GM18867 (cell line): ENCODE results near the gene PRR18.

Experiments used
- ATAC-seq: cut with Tn5 transposase; IDR thresholded peaks from one replicate; pipeline ENCODE4 v1.9.1; 2021; ENCODE audit warnings: mild to moderate bottlenecking, moderate library complexity; ENCODE audit not compliant: unreplicated experiment

PRR18 gene

DNA sequence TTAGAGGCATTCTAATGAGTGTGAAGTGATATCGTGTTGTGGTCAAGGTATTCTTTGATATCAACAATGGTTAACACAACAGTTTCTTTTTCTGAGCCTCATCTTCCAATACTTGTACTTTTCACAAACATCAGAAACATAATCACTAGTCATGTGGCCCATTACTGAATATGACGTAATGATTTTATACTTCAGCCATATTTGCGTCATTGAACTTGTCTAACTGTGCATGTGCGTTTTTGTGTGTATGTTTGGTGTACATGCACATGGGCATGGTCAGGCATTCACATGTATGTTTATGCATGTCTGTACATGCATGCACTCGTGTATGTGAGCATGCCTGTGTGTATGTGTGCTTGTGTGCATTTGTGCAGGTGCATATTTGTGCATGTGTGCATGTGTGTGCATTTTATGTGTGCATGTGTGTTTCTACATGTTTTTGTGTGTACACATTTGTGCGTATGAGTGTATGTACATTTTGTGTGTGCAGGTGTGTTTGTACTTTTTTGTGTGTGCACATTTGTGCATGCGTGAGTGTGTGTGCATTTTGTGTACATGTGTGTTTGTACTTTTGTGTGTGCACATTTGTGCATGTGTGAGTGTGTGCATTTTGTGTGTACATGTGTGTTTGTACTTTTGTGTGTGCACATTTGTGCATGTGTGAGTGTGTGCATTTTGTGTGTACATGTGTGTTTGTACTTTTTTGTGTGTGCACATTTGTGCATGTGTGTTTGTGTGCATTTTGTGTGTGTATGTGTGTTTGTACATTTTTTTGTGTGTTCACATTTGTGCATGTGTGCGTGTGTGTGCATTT, 29.4 kb downstream of the PRR18 start:
- ATAC-seq, result no peak

DNA sequence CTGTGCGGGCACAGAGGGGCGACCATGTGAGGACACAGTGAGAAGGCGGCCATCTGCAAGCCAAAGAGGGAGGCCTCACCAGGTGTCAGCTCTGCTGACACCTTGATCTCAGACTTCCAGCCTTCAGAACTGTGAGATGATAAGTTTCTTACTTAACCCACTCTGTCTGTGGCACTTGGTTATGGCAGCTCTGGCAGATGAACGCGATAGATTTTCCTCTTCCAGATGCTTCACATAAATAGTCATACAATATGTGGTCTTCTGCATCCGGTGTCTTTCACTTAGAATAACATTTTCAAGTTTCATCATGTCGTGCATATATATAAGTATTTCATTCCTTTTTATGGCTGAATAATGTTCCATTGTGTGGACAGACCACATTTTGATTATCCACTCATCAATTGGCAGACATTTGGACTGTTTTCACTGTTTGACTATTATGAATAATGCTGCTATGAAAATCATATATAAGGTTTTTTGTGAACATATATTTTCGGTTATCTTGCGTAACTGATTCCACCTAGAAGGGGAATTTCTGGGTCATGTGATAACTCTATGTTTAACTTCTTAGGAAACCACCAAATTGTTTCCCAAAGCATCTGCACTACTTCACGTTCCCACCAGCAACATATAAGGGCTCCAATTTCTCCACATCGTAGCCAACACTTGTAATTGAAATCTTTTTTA, 30.2 kb downstream of the PRR18 start:
- ATAC-seq, result no peak

- no peak for ATAC-seq
Measured at GRCh38 chr6:166277018-166277417, 31.2 kb downstream of the PRR18 start.

- peak; percentile 89 for ATAC-seq
Measured at GRCh38 chr6:166275714-166276166, 32.5 kb downstream of the PRR18 start.

GRCh38 chr6:166274739-166275370, 33.3 kb downstream of the PRR18 start:
- ATAC-seq, result no peak

DNA sequence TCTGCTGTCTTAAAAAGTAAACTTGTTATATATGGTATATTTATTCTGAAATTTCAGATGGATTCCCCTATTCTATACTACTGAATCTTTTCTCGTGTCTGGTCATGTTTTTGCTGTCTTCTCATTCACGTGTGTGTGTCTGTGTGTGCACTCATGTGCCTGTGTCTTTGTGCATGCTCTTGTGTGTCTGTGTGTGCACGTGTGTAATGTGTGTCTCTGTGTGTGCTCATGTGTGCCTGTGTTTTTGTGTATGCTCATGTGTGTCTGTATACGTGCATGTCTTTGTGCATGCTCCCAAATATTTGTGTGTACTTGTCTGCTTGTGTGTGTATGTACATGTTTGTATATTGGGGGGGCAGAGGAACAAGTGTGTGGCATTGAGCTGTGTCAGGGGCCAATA, 34.0 kb downstream of the PRR18 start:
- no peak for ATAC-seq

GRCh38 chr6:166271376-166271765, 36.8 kb downstream of the PRR18 start:
- no peak for ATAC-seq

DNA sequence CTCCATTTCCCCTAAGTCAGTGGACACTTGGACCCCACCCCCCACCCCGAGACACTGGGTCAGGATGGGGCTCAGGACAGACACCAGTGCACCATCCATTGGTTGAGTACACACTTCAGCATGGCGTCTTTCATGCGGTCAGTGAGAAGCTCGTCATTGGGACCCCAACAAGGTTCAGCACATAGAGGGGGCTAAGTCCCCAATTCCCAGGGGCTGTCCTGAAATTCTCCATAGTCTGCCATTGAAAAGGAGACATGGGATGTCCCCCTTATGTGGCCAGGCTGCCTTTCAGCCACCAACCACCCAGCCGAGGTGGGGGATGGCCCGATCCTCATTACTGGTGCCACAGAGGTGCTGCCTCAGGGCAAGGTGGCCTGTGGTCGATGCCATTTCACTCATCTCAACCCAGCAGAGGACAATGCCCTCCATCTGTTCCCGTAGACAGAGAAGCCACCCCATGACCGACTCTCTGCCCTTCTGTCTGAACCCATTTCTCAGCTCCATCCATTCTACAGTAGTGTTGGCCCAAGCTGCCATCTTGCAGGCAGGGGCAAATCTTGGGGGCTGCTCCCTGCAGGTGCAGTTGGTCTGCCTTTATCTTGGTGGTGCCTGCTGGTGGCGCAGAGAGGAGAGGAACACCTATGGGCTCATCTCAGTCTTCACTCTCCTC, 37.4 kb downstream of the PRR18 start:
- ATAC-seq, result no peak

DNA sequence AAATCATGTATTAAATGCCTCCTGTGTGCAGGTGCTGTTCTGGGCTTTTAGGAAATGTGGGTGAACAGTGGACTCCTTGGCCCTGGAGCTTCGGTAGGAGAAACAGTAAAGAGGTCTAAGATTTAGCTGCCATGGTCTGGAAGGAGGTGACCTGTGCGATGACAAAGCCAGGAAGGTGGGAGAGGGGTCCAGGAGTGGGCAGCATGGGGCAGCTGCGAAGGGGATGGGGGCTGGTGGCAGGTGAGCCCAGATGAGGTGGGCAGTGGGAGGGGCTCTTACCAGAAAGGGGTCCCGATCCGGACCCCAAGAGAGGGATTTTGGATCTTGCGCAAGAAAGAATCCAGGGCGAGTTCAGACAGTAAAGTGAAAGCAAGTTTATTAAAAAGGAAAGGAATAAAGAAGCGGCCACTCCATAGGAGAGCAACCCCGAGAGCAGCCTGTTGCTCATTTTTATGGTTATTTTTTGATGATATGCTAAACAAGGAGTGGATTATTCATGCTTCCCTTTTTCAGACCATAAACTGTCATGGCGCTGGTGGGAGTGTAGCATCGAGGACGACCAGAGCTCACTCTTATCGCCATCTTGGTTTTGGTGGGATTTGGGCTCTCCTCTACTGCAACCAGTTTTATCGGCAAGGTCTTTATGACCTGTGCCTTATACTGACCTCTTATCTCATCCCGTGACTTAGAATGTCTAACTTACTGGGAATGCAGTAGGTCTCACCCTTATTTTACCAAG, 38.7 kb downstream of the PRR18 start:
- ATAC-seq, result no peak

GRCh38 chr6:166268431-166268830, 39.8 kb downstream of the PRR18 start:
- ATAC-seq, result no peak

GRCh38 chr6:166267526-166267925, 40.7 kb downstream of the PRR18 start:
- ATAC-seq, result no peak

- no peak for ATAC-seq
Measured at GRCh38 chr6:166266336-166266735, 41.9 kb downstream of the PRR18 start.

- no peak for ATAC-seq
Measured at GRCh38 chr6:166262743-166263515, 45.3 kb downstream of the PRR18 start.

DNA sequence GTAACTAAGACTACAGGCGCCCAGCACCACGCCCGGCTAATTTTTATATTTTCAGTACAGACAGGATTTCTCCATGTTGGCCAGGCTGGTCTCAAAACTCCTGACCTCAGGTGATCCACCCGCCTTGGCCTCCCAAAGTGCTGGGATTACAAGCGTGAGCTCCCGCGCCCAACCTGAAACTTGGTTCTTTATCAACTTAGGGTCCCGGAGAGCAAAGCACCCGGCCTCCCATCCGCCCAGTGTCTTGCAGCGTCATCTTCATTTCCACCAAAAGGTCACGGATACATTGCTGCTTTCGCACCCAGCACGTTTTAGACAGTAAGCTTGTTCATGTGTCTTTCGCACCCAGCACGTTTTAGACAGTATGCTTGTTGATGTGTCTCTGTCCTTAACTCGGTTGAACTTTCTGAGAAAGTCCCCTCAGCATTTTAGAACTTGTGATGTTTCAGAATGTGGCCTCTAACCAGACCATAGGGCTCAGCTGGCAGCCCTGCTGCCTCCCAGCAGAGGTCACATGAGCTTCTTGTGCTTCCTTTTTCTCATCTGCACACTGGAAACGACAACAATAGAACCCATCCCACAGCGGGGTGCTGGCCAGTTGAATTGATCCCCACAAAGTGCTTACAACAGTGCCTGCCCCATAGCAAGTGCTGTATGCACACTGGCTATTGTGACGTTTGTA, 48.8 kb downstream of the PRR18 start:
- no peak for ATAC-seq

- ATAC-seq, result no peak
Measured at GRCh38 chr6:166258854-166259276, 49.3 kb downstream of the PRR18 start.

DNA sequence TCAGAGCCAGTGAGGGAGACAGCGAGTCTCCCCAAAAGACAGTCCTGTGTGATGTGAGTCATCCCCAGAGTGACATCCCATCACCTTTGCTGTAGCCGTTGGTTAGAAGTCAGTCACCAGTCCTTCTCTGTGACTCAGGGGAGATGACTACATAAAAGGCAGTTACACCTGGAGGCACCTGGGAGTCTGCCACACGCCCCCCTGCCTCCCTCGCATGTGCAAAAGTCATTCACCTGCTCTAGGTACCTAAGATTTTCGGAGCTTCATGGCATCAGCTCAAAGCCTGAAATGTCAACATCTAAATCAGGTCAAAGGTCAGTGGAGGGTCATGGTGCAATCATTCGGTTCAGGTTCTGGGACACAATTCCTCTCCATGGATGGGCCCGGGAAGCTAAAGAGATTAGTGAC, 50.3 kb downstream of the PRR18 start:
- ATAC-seq, result no peak
